Lower lobe of right lung (tissue), 2 donors: ENCODE results near the gene LAMP5. TPM values are rescaled to one million over a fixed set of nuclear protein-coding genes. Genes with fewer than 3 reads are reported as not detected.

ENCODE experiments used
- ATAC-seq, 2 donors: fragments of 200-7000 bp; cut with Tn5 transposase; one replicate each; pipeline ENCODE4 v1.9.1; 2020 to 2022; ENCODE audit warnings: mild to moderate bottlenecking in 2 of 2, moderate library complexity in 2 of 2
- DNase-seq: peaks from one replicate; pipeline ENCODE4 v3.0.0-alpha.2; 2020
- H3K27ac ChIP-seq: fragments of 200-600 bp; one replicate; pipeline ENCODE4 v1.8.0; 2022
- H3K27me3 ChIP-seq: fragments of 200-600 bp; one replicate; pipeline ENCODE4 v1.8.0; 2022; ENCODE audit warnings: low read depth
- H3K36me3 ChIP-seq: fragments of 200-600 bp; one replicate; pipeline ENCODE4 v1.8.0; 2022; ENCODE audit warnings: mild to moderate bottlenecking
- H3K4me1 ChIP-seq: fragments of 200-600 bp; one replicate; pipeline ENCODE4 v1.8.0; 2022
- H3K4me3 ChIP-seq: fragments of 200-600 bp; one replicate; pipeline ENCODE4 v1.8.0; 2022; ENCODE audit warnings: mild to moderate bottlenecking
- H3K9me3 ChIP-seq: fragments of 200-600 bp; one replicate; pipeline ENCODE4 v1.8.0; 2022
- intact Hi-C: fragments of 100-400 bp; cut with DNase I; formaldehyde crosslinking; loops from one replicate; pipeline ENCODE4 v1.11.0; 2022
- total RNA-seq: library from RNA; stranded (reverse); fragmentation: NEBNext Ultra II Directional; extraction: Animal tissue kit (Norgen Biotek cat#: 25700); gene quantifications from one replicate; pipeline ENCODE4 v1.2.1, GENCODE V29; 2021
- TF ChIP-seq, protein P1 (sequence below): fragments of 200-600 bp; IDR thresholded peaks from one replicate; pipeline ENCODE4 v1.8.0; 2022; ENCODE audit warnings: antibody characterized with exemption, mild to moderate bottlenecking
- donor health status: DM: no; HTN: yes; CAD: no; lungs with severe emphysema.

The LAMP5 gene
- total RNA-seq, 1 donor from 2014 or later, result 0.41 TPM

DNA sequence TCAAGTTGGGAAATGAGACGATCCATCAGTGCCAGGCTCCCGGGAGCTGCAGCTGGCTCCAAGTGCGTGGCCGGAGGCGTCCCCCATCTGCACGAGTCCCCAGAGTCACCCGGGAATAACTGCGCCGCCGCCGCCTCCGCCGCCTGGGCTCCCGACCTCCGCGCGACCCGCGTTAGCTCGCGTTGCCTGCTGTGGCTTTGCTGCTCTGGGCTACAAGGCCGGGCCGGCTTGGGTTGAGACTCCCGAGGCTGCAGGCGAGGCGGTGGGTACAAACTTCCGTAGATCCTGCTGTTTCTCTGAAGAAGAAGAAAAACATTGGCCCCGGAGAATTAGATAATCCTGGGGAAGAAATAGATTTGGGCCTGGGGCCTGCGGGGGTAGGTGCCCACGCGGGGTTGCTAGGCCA is 7.4 kb upstream of the LAMP5 start:
- peaks cover 12% of the 10 kb centered on the region for H3K4me1 ChIP-seq
- H3K27ac ChIP-seq, result no peak overlapping the region
- TF ChIP-seq, protein P1, sequence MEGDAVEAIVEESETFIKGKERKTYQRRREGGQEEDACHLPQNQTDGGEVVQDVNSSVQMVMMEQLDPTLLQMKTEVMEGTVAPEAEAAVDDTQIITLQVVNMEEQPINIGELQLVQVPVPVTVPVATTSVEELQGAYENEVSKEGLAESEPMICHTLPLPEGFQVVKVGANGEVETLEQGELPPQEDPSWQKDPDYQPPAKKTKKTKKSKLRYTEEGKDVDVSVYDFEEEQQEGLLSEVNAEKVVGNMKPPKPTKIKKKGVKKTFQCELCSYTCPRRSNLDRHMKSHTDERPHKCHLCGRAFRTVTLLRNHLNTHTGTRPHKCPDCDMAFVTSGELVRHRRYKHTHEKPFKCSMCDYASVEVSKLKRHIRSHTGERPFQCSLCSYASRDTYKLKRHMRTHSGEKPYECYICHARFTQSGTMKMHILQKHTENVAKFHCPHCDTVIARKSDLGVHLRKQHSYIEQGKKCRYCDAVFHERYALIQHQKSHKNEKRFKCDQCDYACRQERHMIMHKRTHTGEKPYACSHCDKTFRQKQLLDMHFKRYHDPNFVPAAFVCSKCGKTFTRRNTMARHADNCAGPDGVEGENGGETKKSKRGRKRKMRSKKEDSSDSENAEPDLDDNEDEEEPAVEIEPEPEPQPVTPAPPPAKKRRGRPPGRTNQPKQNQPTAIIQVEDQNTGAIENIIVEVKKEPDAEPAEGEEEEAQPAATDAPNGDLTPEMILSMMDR, result no peak
- H3K27me3 ChIP-seq, result peaks cover 61% of the 10 kb centered on the region
- H3K36me3 ChIP-seq, result no peaks in the 10 kb centered on the region
- ATAC-seq, result no peak
- H3K4me3 ChIP-seq, result peak overlapping the region; percentile 17
- H3K9me3 ChIP-seq, result no peaks in the 10 kb centered on the region
- intact Hi-C loops, result no loop called here
- DNase-seq, result no peak

- Histone ChIP-seq H3K27me3 (peaks cover 64% of the 10 kb centered on the region), H3K9me3 (no peaks in the 10 kb centered on the region), H3K4me1 (peaks cover 12% of the 10 kb centered on the region), H3K4me3 (no peak overlapping the region), H3K27ac (no peak overlapping the region), H3K36me3 (no peaks in the 10 kb centered on the region)
- no peak for ATAC-seq
- intact Hi-C loops, result no loop called here
- TF ChIP-seq, protein P1, result no peak
- DNase-seq, result no peak
These were observed 6.7 kb upstream of the LAMP5 start for GRCh38 chr20:9507544-9508239.

DNA sequence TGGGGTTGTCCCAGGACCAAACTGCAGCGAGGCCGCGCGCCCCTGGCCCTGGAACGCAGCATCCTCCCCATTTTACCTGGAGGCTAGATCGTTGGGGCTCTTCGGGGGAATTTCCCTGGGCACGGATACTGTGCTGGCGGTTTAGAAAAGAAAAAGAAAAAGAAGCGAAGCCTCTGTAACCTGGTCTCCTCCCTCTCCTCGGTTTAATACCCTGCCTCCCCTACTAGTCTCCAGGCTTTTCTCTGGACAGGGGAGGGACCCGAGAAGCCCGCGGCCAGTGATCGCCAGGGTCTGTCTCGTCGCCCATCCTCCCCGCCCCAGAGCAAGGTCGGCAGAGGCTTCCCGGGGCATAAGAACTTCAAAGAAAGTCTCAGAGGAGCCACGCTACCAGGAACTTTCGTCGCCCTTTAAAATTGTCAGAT is 6.1 kb upstream of the LAMP5 start:
- Histone ChIP-seq H3K27me3 (peaks cover 65% of the 10 kb centered on the region), H3K4me3 (no peak overlapping the region), H3K9me3 (no peaks in the 10 kb centered on the region), H3K27ac (no peak overlapping the region), H3K4me1 (peaks cover 12% of the 10 kb centered on the region), H3K36me3 (no peaks in the 10 kb centered on the region)
- TF ChIP-seq, protein P1, result no peak
- ATAC-seq (no peak), DNase-seq (no peak)
- intact Hi-C loops, result no loop called here

GRCh38 chr20:9508696-9509178 is 5.7 kb upstream of the LAMP5 start:
- no peak overlapping the region for H3K27ac ChIP-seq
- no peaks in the 10 kb centered on the region for H3K9me3 ChIP-seq
- peaks cover 70% of the 10 kb centered on the region for H3K27me3 ChIP-seq
- H3K4me1 ChIP-seq, result peaks cover 12% of the 10 kb centered on the region
- TF ChIP-seq, protein P1, result no peak
- ATAC-seq (peak in 1 of 2 donors; percentile 17), DNase-seq (no peak)
- no peaks in the 10 kb centered on the region for H3K36me3 ChIP-seq
- no peak overlapping the region for H3K4me3 ChIP-seq
- intact Hi-C loops, result no loop called here

- intact Hi-C loops, result no loop called here
- no peak for ATAC-seq
- no peaks in the 10 kb centered on the region for H3K9me3 ChIP-seq
These were observed 5.1 kb upstream of the LAMP5 start for GRCh38 chr20:9509246-9509645.

More at GRCh38 chr20:9509246-9509645, 5.1 kb upstream of the LAMP5 start:
- Histone ChIP-seq H3K4me1 (peaks cover 15% of the 10 kb centered on the region), H3K36me3 (no peaks in the 10 kb centered on the region), H3K4me3 (no peak overlapping the region), H3K27me3 (peaks cover 75% of the 10 kb centered on the region), H3K27ac (no peak overlapping the region)
- TF ChIP-seq, protein P1, result no peak
- DNase-seq, result no peak
